Stomach (tissue), 4 donors: ENCODE measurements around the gene SORCS1.

Experiments used
- EP300 ChIP-seq: sonication (generic); formaldehyde crosslinking; IDR thresholded peaks from one replicate; pipeline ENCODE4 v1.6.1; 2017; ENCODE audit warnings: antibody characterized with exemption
- POLR2A ChIP-seq, 4 donors: fragments of 450-650 bp; IDR thresholded peaks; one replicate each; pipeline ENCODE4 v1.6.1; 2016; ENCODE audit warnings: antibody characterized with exemption in 4 of 4, control low read depth in 2 of 4, mild to moderate bottlenecking in 1 of 4, moderate library complexity in 1 of 4
- POLR2AphosphoS5 ChIP-seq, 3 donors: sonication (generic); formaldehyde crosslinking; IDR thresholded peaks; one replicate each; pipeline ENCODE4 v1.6.1; 2016; ENCODE audit warnings: antibody characterized with exemption in 3 of 3
- TF ChIP-seq, protein P1 (sequence below), 7 experiments: fragments of 450-650 bp in 4 of 7; fragments of 200-600 bp in 3 of 7; sonication (generic) in 3 of 7; IDR thresholded peaks; one replicate each; pipeline ENCODE4 v1.5.1; 2016 to 2019; ENCODE audit warnings: antibody characterized with exemption in 7 of 7, control low read depth in 2 of 7, mild to moderate bottlenecking in 1 of 7

- TF ChIP-seq, protein P1, sequence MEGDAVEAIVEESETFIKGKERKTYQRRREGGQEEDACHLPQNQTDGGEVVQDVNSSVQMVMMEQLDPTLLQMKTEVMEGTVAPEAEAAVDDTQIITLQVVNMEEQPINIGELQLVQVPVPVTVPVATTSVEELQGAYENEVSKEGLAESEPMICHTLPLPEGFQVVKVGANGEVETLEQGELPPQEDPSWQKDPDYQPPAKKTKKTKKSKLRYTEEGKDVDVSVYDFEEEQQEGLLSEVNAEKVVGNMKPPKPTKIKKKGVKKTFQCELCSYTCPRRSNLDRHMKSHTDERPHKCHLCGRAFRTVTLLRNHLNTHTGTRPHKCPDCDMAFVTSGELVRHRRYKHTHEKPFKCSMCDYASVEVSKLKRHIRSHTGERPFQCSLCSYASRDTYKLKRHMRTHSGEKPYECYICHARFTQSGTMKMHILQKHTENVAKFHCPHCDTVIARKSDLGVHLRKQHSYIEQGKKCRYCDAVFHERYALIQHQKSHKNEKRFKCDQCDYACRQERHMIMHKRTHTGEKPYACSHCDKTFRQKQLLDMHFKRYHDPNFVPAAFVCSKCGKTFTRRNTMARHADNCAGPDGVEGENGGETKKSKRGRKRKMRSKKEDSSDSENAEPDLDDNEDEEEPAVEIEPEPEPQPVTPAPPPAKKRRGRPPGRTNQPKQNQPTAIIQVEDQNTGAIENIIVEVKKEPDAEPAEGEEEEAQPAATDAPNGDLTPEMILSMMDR (IDR thresholded peaks at IDR 0.05) = no peak
- TF ChIP-seq POLR2A (IDR thresholded peaks at IDR 0.05) = no peak
- TF ChIP-seq EP300 = no peak
- TF ChIP-seq POLR2AphosphoS5 (IDR thresholded peaks at IDR 0.05) = no peak
Observed at GRCh38 chr10:106661133-106661766, 503.3 kb downstream of the SORCS1 start.
